ENCODE results near the gene P2RX1.

P2RX1 gene

GRCh38 chr17:3915995-3916696 is at the start of gene P2RX1:
Gene P2RX1 (minus strand): TSS chr17:3916465. CDS start chr17:3916225, 240 bp downstream.
- DNase-seq (ENCODE audit: low spot score) = no peak

GRCh38 chr17:3965118-3965800 is 49.0 kb upstream of the P2RX1 start:
- DNase-seq (ENCODE audit: low spot score) = peak; percentile 76

GRCh38 chr17:3964203-3965117 is 48.2 kb upstream of the P2RX1 start, which contains the start of gene ATP2A3:
Gene ATP2A3 (minus strand): TSS chr17:3964437. CDS start chr17:3964291, 146 bp downstream.
- DNase-seq (ENCODE audit: low spot score) = peak; percentile 57

- DNase-seq (ENCODE audit: low spot score) = no peak
These were observed 47.3 kb upstream of the P2RX1 start for GRCh38 chr17:3963237-3964201.

GRCh38 chr17:3962965-3963236 is 46.6 kb upstream of the P2RX1 start:
- DNase-seq (ENCODE audit: low spot score) = no peak

- no peak for DNase-seq (ENCODE audit: low spot score)
These were observed 46.1 kb upstream of the P2RX1 start for GRCh38 chr17:3962217-3962964.

GRCh38 chr17:3961564-3962047 is 45.3 kb upstream of the P2RX1 start:
- DNase-seq (ENCODE audit: low spot score) = no peak

- DNase-seq (ENCODE audit: low spot score) = peak; percentile 58
These were observed 44.5 kb upstream of the P2RX1 start for GRCh38 chr17:3960764-3961163.

GRCh38 chr17:3959921-3960601 is 43.8 kb upstream of the P2RX1 start:
- no peak for DNase-seq (ENCODE audit: low spot score)

- DNase-seq (ENCODE audit: low spot score) = peak; percentile 74
These were observed 43.1 kb upstream of the P2RX1 start for GRCh38 chr17:3959295-3959899.

GRCh38 chr17:3957735-3958599 is 41.7 kb upstream of the P2RX1 start:
- no peak for DNase-seq (ENCODE audit: low spot score)

GRCh38 chr17:3956983-3957382 is 40.7 kb upstream of the P2RX1 start:
- DNase-seq (ENCODE audit: low spot score) = no peak

- DNase-seq (ENCODE audit: low spot score) = no peak
These were observed 40.2 kb upstream of the P2RX1 start for GRCh38 chr17:3956327-3956957.

GRCh38 chr17:3955673-3955988 is 39.4 kb upstream of the P2RX1 start:
- no peak for DNase-seq (ENCODE audit: low spot score)

GRCh38 chr17:3954976-3955672 is 38.9 kb upstream of the P2RX1 start:
- DNase-seq (ENCODE audit: low spot score) = no peak

- DNase-seq (ENCODE audit: low spot score) = no peak
These were observed 37.8 kb upstream of the P2RX1 start for GRCh38 chr17:3954086-3954485.

GRCh38 chr17:3953542-3953941 is 37.3 kb upstream of the P2RX1 start:
- no peak for DNase-seq (ENCODE audit: low spot score)

- no peak for DNase-seq (ENCODE audit: low spot score)
These were observed 35.9 kb upstream of the P2RX1 start for GRCh38 chr17:3952186-3952585.
